ENCODE data around the gene FOXL1. TPM values are rescaled to one million over a fixed set of nuclear protein-coding genes. Genes with fewer than 3 reads are reported as not detected.

FOXL1 gene
- total RNA-seq, 2 donors from 2014 or later: 0.37 TPM; not detected in 1

DNA sequence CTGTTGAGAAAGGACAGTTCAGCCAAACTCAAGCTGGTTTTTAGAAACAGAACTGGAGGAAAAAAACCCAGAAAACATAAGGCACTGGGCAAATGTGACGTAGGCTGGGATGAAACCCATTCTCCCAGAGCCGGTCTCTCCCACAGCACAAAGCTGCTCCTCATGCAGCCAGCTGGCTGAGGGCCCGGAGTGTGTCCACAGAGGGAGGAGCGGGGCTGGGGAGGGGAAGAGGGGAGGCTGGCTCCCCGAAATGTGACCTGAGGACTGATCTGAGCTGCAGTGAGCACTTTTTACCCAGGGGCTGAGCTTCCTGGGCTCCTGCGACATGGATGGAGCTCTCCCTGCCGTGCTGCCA is 47.2 kb upstream of the FOXL1 start:
- no peak overlapping the region for H3K4me3 Mint-ChIP-seq
- H3K27me3 ChIP-seq (ENCODE audit: control insufficient read depth, insufficient read depth, low read length, poor library complexity, severe bottlenecking): no peaks in the 10 kb centered on the region
- H3K27ac ChIP-seq (ENCODE audit: low read depth, low read length): no peak overlapping the region
- no peaks in the 10 kb centered on the region for H3K27me3 Mint-ChIP-seq (ENCODE audit: insufficient read depth)
- H3K27ac Mint-ChIP-seq: no peak overlapping the region
- TF ChIP-seq, protein P1, sequence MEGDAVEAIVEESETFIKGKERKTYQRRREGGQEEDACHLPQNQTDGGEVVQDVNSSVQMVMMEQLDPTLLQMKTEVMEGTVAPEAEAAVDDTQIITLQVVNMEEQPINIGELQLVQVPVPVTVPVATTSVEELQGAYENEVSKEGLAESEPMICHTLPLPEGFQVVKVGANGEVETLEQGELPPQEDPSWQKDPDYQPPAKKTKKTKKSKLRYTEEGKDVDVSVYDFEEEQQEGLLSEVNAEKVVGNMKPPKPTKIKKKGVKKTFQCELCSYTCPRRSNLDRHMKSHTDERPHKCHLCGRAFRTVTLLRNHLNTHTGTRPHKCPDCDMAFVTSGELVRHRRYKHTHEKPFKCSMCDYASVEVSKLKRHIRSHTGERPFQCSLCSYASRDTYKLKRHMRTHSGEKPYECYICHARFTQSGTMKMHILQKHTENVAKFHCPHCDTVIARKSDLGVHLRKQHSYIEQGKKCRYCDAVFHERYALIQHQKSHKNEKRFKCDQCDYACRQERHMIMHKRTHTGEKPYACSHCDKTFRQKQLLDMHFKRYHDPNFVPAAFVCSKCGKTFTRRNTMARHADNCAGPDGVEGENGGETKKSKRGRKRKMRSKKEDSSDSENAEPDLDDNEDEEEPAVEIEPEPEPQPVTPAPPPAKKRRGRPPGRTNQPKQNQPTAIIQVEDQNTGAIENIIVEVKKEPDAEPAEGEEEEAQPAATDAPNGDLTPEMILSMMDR (conservative IDR thresholded peaks at IDR 0.05): no peak
- H3K9ac ChIP-seq (ENCODE audit: extremely low read depth, low read length, poor library complexity, severe bottlenecking): no peak overlapping the region
- H3K36me3 Mint-ChIP-seq (ENCODE audit: low read depth): peaks cover 1% of the 10 kb centered on the region
- no peaks in the 10 kb centered on the region for H3K9me3 ChIP-seq (ENCODE audit: control insufficient read depth, low read length)
- H3K9me3 Mint-ChIP-seq: no peaks in the 10 kb centered on the region
- WGBS, 2 experiments (ENCODE audit: insufficient coverage in 1 of 2, insufficient read length in 1 of 2): 92 to 100% methylated on average over 5 to 7 of the region's 7 CpGs
- no peak overlapping the region for H3K4me3 ChIP-seq (ENCODE audit: low read length)
- no peaks in the 10 kb centered on the region for H3K36me3 ChIP-seq (ENCODE audit: control insufficient read depth, insufficient read depth, low read length)
- no peaks in the 10 kb centered on the region for H3K4me1 Mint-ChIP-seq
- H3K4me1 ChIP-seq (ENCODE audit: control insufficient read depth, insufficient read depth, low read length): no peaks in the 10 kb centered on the region
- DNase-seq: peak; percentile 42

DNA sequence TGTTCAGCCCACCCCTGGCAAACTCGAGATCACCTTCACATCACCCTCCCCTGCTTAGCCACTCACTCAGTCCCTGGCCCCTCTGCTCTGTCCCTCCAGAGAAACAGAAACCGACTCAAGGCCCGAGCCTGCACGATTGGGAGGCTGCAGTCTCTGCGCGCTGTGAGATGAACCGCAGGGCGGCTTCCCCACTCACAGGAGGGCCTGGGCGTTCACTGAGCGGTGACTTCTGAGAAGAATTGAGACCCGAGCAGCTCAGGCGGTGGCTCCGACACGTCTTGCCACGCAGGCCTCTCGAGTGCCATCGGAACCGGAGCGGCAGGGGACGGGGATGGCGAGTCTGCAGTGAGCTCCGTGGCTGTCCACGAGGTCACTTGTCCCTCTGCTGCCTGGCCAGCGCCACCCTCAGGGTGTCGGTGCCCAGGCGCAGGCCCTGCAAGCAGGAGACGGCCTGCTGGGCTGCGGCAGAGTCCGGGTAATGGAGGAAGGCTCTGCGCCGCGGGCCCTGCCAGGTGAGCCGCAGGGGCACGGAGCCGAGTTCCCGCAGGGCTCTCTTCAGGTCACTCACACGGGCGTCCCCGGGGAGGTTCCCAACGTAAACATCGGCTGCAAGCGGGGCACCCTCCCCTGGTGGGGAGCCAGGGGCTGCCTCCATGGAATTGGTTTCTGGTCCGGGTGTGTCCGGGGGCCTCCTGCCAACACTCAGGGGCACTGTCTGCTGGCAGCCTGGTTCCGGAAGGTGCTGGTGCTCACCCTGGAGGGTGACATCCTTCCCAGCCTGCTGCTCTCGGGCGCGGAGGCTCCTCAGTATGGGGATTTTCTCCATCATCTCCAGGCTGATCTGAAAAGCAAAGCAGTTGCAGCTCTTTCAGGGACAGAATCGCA is 46.5 kb upstream of the FOXL1 start:
- Histone ChIP-seq H3K9me3 (ENCODE audit: control insufficient read depth, low read length) (no peaks in the 10 kb centered on the region), H3K27me3 (ENCODE audit: control insufficient read depth, insufficient read depth, low read length, poor library complexity, severe bottlenecking) (no peaks in the 10 kb centered on the region), H3K4me1 (ENCODE audit: control insufficient read depth, insufficient read depth, low read length) (no peaks in the 10 kb centered on the region), H3K4me3 (ENCODE audit: low read length) (no peak overlapping the region), H3K9ac (ENCODE audit: extremely low read depth, low read length, poor library complexity, severe bottlenecking) (no peak overlapping the region), H3K27ac (ENCODE audit: low read depth, low read length) (no peak overlapping the region), H3K36me3 (ENCODE audit: control insufficient read depth, insufficient read depth, low read length) (no peaks in the 10 kb centered on the region)
- TF ChIP-seq, protein P1 (conservative IDR thresholded peaks at IDR 0.05): no peak
- H3K4me3 Mint-ChIP-seq: no peak overlapping the region
- H3K4me1 Mint-ChIP-seq: no peaks in the 10 kb centered on the region
- no peaks in the 10 kb centered on the region for H3K27me3 Mint-ChIP-seq (ENCODE audit: insufficient read depth)
- no peak overlapping the region for H3K27ac Mint-ChIP-seq
- H3K36me3 Mint-ChIP-seq (ENCODE audit: low read depth): peaks cover 1% of the 10 kb centered on the region
- H3K9me3 Mint-ChIP-seq: no peaks in the 10 kb centered on the region
- 92 to 97% methylated on average over 36 to 49 of the region's 49 CpGs for WGBS, 2 experiments (ENCODE audit: insufficient coverage in 1 of 2, insufficient read length in 1 of 2)
- DNase-seq: peak; percentile 32

DNA sequence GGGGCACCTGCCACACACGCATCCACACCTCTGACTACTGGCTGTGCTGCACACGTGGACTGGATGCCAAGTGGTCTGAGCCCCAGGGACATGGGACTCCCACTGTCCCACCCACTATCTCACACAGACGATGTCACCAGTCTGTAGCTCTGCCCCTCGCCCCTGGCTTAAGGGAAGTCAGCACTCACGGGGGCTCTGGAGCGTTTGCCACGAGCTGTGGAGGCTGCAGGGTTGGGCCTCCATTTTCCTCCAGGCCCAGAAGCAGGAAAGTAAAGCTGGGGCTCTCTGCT is 45.9 kb upstream of the FOXL1 start:
- no peaks in the 10 kb centered on the region for H3K9me3 Mint-ChIP-seq
- 95 to 100% methylated on average over 2 to 7 of the region's 7 CpGs for WGBS, 2 experiments (ENCODE audit: insufficient coverage in 1 of 2, insufficient read length in 1 of 2)
- H3K4me3 Mint-ChIP-seq: no peak overlapping the region
- H3K9ac ChIP-seq (ENCODE audit: extremely low read depth, low read length, poor library complexity, severe bottlenecking): no peak overlapping the region
- H3K27ac Mint-ChIP-seq: no peak overlapping the region
- H3K4me1 ChIP-seq (ENCODE audit: control insufficient read depth, insufficient read depth, low read length): no peaks in the 10 kb centered on the region
- H3K4me3 ChIP-seq (ENCODE audit: low read length): no peak overlapping the region
- H3K36me3 Mint-ChIP-seq (ENCODE audit: low read depth): peaks cover 1% of the 10 kb centered on the region
- no peaks in the 10 kb centered on the region for H3K9me3 ChIP-seq (ENCODE audit: control insufficient read depth, low read length)
- DNase-seq: no peak
- H3K36me3 ChIP-seq (ENCODE audit: control insufficient read depth, insufficient read depth, low read length): peaks cover 3% of the 10 kb centered on the region
- no peaks in the 10 kb centered on the region for H3K27me3 ChIP-seq (ENCODE audit: control insufficient read depth, insufficient read depth, low read length, poor library complexity, severe bottlenecking)
- no peak overlapping the region for H3K27ac ChIP-seq (ENCODE audit: low read depth, low read length)
- TF ChIP-seq, protein P1 (conservative IDR thresholded peaks at IDR 0.05): no peak
- no peaks in the 10 kb centered on the region for H3K27me3 Mint-ChIP-seq (ENCODE audit: insufficient read depth)
- no peaks in the 10 kb centered on the region for H3K4me1 Mint-ChIP-seq

Measured in endodermal cell (in vitro differentiated cells).